ENCODE data around the gene FHOD1. TPM values are rescaled to one million over a fixed set of nuclear protein-coding genes. Genes with fewer than 3 reads are reported as not detected.

The FHOD1 gene
- total RNA-seq, 6 experiments from 2014 or later, result 46.3 to 55.9 (median 51.1) TPM

DNA sequence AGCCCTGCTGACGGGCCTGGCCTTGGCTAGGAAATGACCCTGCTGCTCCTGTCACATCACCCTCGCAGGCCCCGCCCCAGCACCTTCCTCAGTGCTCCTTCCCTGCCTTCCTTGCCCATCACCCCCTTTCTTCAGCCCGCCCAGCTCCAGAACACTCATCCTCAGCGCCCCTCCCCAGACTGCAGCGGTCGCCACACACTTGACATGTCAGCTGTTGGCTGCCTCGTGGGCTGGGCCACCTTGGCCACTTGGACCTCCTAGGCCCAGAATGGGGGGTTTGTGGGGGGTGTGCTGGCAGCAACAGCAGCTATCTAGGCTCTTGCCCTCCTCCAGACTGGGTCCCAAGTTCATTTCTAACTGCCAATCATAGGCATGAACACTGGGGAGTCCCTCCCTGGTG lies 37.7 kb downstream of the FHOD1 start:
- Mint-ChIP-seq H3K9me3 (no peaks in the 10 kb centered on the region), H3K27ac (no peak overlapping the region), H3K4me1 (ENCODE audit: low read depth) (peaks cover 32% of the 10 kb centered on the region), H3K27me3 (ENCODE audit: insufficient read depth) (peaks cover 4% of the 10 kb centered on the region), H3K4me3 (no peak overlapping the region), H3K36me3 (ENCODE audit: low read depth) (no peaks in the 10 kb centered on the region)
- no peak for DNase-seq
- TF ChIP-seq, protein P1, sequence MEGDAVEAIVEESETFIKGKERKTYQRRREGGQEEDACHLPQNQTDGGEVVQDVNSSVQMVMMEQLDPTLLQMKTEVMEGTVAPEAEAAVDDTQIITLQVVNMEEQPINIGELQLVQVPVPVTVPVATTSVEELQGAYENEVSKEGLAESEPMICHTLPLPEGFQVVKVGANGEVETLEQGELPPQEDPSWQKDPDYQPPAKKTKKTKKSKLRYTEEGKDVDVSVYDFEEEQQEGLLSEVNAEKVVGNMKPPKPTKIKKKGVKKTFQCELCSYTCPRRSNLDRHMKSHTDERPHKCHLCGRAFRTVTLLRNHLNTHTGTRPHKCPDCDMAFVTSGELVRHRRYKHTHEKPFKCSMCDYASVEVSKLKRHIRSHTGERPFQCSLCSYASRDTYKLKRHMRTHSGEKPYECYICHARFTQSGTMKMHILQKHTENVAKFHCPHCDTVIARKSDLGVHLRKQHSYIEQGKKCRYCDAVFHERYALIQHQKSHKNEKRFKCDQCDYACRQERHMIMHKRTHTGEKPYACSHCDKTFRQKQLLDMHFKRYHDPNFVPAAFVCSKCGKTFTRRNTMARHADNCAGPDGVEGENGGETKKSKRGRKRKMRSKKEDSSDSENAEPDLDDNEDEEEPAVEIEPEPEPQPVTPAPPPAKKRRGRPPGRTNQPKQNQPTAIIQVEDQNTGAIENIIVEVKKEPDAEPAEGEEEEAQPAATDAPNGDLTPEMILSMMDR (IDR thresholded peaks at IDR 0.05), result no peak

- TF ChIP-seq, protein P1 (IDR thresholded peaks at IDR 0.05), result no peak
- Mint-ChIP-seq H3K4me3 (no peak overlapping the region), H3K27me3 (ENCODE audit: insufficient read depth) (peaks cover 4% of the 10 kb centered on the region), H3K9me3 (no peaks in the 10 kb centered on the region), H3K36me3 (ENCODE audit: low read depth) (no peaks in the 10 kb centered on the region), H3K4me1 (ENCODE audit: low read depth) (peaks cover 32% of the 10 kb centered on the region), H3K27ac (peak overlapping the region; percentile 83)
- no peak for DNase-seq
Observed at GRCh38 chr16:67208154-67208896, 39.0 kb downstream of the FHOD1 start.

DNA sequence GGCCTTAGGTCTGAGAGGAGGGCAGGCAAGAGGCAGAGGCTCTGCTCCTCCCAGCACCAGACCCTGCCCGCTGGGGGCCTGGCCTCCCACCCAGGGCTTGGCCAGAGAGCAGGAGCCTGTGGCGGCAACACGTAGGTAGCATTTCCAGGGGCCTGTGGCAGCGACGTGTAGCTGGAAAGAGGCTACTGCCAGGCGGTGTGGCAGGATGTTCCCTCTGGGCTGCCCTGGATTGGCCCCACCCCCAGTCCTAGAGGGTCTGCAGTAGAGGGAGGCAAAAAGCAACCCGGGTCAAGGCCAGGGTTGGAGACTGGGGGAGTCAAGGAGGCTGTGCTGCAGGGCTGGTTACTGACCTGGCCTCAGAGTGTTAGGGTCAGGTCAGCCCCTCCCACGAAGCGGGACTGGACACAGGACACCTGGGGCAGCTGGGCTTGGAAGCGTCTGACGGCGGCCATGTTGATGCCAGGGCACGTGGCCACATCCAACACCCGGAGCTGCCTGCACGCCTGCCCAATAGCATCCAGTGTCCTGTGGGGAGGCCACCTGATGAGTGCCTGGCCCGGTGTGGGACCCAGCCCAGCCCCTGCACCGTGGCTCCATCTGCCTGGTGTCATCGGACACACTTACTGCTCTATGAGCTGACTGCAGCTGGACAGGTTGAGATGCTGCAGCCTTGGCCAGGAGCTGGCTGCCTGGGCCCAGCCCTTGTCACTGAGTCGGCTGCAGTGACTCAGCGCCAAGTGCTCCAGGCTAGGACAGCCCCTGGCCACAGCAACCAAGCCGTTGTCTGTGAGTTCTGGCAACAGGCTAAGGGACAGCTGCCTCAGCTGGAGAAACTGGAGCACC lies 39.8 kb downstream of the FHOD1 start:
- Mint-ChIP-seq H3K4me3 (no peak overlapping the region), H3K36me3 (ENCODE audit: low read depth) (no peaks in the 10 kb centered on the region), H3K27me3 (ENCODE audit: insufficient read depth) (peaks cover 4% of the 10 kb centered on the region), H3K9me3 (no peaks in the 10 kb centered on the region), H3K4me1 (ENCODE audit: low read depth) (peaks cover 24% of the 10 kb centered on the region), H3K27ac (peak overlapping the region; percentile 83)
- peak; percentile 74 for DNase-seq
- TF ChIP-seq, protein P1 (IDR thresholded peaks at IDR 0.05), result no peak

DNA sequence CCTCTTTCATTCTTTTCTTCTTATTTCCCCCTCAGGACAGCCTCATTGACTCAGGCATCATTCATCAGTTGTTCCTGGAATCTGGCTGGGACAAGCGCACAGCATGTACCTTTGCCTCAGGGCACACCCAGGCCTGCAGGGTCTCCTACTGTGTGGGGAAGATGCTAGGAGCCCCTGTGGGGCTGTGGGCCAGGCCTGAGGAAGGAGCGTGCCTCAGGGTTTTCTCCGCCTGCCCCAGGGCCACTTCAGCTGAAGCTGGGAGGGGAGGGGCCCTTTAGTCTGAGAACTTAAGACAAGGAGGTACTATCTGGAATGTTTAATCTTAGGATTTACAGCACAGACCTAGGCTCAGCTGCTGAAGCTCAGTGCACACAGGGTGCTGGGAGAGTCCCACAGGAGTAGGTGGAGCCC lies 40.4 kb downstream of the FHOD1 start:
- Mint-ChIP-seq H3K27ac (peak overlapping the region; percentile 75), H3K9me3 (no peaks in the 10 kb centered on the region), H3K4me3 (no peak overlapping the region), H3K4me1 (ENCODE audit: low read depth) (peaks cover 24% of the 10 kb centered on the region), H3K36me3 (ENCODE audit: low read depth) (no peaks in the 10 kb centered on the region), H3K27me3 (ENCODE audit: insufficient read depth) (peaks cover 4% of the 10 kb centered on the region)
- TF ChIP-seq, protein P1 (IDR thresholded peaks at IDR 0.05), result no peak
- peak; percentile 25 for DNase-seq

DNA sequence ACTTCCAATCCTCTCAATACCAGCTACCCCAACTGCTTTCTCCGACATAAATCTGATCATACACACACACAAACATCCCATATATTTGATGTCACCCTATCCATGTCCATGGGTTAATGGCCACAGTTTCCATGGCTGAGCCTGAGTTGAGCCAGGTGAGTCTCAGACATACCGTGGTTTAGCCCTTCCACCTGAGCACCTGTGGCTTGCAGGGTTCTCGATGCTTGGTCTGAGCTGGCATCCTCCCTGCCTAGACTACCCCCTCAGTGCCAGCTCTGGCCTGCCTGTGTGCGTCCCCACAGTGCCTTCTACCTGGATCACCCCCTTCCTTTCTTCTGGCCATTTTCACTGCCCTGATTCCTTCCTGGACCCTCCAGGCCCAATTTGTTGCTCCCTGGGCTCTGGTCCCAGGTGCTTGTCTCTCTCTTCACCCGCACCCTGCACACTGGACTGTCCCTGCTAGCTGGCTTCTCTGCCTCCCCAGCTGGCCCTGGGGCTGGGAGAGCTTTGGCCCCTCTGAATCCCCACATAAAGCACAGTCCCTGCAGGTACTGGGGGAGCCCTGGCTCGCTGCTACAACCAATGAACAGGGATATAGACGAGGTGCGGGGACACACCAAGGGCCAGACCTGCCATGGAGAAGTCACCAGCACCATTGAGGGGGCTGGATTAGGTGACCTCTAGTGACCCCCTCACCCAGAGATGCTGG lies 41.0 kb downstream of the FHOD1 start:
- Mint-ChIP-seq H3K9me3 (no peaks in the 10 kb centered on the region), H3K36me3 (ENCODE audit: low read depth) (no peaks in the 10 kb centered on the region), H3K4me1 (ENCODE audit: low read depth) (peaks cover 24% of the 10 kb centered on the region), H3K27ac (peak overlapping the region; percentile 75), H3K27me3 (ENCODE audit: insufficient read depth) (peaks cover 4% of the 10 kb centered on the region), H3K4me3 (no peak overlapping the region)
- TF ChIP-seq, protein P1 (IDR thresholded peaks at IDR 0.05), result no peak
- DNase-seq, result no peak
